ENCODE measurements around the gene TPK1. TPM values are rescaled to one million over a fixed set of nuclear protein-coding genes. Genes with fewer than 3 reads are reported as not detected.

Gene TPK1
- polyA plus RNA-seq = 10 to 100 TPM in 1 of 3 donors, 1 to 10 TPM in 2; 1.4 to 10.5 (median 3.0) TPM

DNA sequence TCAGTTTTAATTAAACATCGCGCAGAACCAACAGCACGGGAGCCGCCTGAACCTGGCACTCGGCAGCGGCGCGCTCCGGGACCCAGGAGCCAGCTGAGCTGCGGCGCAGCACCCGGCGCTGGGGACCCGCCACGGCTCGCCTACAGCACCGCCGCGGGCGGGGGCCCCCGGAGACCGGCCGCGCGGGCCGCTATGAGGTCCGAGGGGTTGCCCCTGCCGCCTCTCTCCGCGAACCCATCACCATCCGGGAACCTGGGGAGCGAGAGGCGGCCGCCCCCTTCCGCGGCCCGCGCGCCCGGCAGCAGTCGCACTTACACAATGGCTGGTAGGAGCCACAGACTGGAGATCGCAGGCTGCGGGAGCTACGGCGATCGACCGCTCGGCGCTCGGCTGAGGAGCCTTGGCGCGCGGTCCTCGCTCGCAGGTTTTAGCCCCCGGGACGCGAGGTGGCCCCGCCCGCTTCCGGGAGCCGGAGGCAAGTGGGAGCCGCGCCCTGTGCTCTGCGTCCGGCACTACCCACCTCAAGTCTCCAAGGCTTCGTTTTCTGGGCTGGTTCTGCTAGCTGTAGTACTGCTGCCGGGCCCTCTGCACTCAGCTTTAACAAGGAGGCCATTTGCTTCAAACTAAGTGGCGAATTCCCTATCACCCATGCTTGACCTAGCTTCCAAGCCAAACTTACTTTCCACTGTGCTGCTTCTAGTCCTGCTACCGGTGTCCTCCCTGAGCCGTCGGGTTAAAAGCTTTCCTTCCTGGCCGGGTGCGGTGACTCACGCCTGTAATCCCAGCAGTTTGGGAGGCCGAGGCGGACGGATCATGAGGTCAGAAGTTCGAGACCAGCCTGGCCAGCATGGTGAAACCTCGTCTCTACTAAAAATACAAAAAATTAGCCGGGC lies at the start of gene TPK1:
Gene TPK1 (minus strand): TSS at position 402 of the 893 bp plus-strand sequence. CDS start 451 bp downstream, outside the sequence.
- WGBS, 3 donors = 5 to 8% (median 6%) methylated on average over 76 to 81 of the region's 81 CpGs
- peak within 1 kb of the TSS; percentile 74 for H3K27ac ChIP-seq (ENCODE audit: low read depth, low read length)

GRCh38 chr7:144885478-144885877 lies 49.6 kb upstream of the TPK1 start:
- no peak overlapping the region for H3K27ac ChIP-seq (ENCODE audit: low read depth, low read length)
- 47 to 82% (median 80%) methylated on average over 6 of the region's 6 CpGs for WGBS, 3 donors

- no peak overlapping the region for H3K27ac ChIP-seq (ENCODE audit: low read depth, low read length)
- 36 to 60% (median 48%) methylated on average over 2 of the region's 2 CpGs for WGBS, 3 donors
Observed at GRCh38 chr7:144884896-144885295, 49.0 kb upstream of the TPK1 start.

GRCh38 chr7:144873316-144873845 lies 37.5 kb upstream of the TPK1 start:
- no peak overlapping the region for H3K27ac ChIP-seq (ENCODE audit: low read depth, low read length)
- WGBS, 3 donors = 77 to 83% (median 77%) methylated on average over 13 of the region's 13 CpGs

DNA sequence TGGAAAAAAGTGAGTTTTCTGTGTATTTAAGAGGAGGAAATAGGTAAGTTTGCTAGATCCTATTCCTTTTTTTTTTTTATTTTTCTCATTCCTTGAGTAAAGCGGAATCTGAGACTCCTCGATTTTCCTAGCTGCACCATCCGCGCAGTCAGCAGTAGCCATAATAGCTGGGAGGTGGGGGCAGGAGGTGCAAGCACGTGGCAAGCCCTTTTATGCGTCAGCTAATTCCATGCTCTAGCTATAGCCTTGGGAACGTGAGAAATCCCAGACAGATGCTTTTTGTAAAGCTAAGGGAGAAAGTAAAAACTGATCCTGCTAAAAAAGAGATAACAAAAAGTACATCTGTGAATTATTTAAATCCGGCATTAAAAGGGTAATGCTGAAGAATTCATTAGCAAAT lies 33.2 kb upstream of the TPK1 start:
- 62 to 72% (median 68%) methylated on average over 8 of the region's 8 CpGs for WGBS, 3 donors
- H3K27ac ChIP-seq (ENCODE audit: low read depth, low read length) = no peak overlapping the region

DNA sequence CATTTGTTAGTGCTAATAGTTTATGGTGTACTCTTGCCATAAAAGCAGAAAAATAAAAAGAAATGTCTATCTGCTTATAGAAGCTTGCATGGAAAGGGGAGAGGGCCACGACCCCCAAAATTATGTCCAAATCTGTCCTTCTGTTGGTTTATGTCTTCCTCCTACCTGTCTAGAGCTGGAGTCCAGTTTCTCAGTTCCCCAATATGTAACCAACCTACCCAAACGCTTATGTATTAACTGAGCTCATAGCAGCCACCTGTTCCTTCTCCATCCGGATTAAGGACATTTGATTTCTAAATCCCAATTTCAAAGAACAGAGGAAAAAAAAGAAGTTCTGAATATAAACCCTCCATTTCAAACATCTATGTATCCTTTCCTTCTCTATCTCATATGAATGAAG lies 30.3 kb upstream of the TPK1 start:
- no peak overlapping the region for H3K27ac ChIP-seq (ENCODE audit: low read depth, low read length)
- 64 to 85% (median 81%) methylated on average over 3 of the region's 3 CpGs for WGBS, 3 donors

GRCh38 chr7:144863320-144863647 lies 27.4 kb upstream of the TPK1 start:
- no peak overlapping the region for H3K27ac ChIP-seq (ENCODE audit: low read depth, low read length)
- WGBS, 3 donors = 81 to 95% (median 89%) methylated on average over 5 of the region's 5 CpGs

DNA sequence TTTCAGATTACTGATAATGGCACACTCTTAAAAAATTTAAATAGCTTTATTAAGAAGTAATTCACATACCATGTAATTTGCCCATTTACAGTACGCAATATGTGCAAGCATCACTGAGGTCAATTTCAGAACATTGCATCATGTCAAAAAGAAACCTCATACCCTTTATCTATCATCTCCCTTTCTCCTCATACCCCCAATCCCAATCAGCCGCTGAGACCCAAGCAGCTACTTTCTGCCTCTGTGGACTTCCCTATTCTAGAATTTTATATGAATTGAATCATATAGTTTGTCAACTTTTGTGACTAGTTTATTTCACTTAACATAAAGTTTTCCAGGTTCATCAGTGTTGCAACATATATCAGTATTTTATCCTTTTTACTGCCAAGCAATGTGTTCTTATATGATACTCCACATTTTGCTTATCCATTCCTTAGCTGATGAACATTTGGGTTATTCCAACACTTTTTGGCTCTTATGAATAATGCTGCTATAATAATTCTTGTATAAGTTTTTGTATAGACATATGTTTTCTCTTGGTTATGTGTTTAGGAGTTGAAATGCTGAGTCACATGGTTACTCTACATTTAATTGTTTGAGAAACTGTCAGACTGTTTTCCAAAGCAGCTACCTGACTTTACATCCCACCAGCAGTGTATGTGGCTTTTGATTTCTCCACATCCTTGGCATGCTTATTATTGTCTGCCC lies 26.9 kb upstream of the TPK1 start:
- WGBS, 3 donors = 85 to 98% (median 91%) methylated on average over 2 of the region's 2 CpGs
- H3K27ac ChIP-seq (ENCODE audit: low read depth, low read length) = no peak overlapping the region

DNA sequence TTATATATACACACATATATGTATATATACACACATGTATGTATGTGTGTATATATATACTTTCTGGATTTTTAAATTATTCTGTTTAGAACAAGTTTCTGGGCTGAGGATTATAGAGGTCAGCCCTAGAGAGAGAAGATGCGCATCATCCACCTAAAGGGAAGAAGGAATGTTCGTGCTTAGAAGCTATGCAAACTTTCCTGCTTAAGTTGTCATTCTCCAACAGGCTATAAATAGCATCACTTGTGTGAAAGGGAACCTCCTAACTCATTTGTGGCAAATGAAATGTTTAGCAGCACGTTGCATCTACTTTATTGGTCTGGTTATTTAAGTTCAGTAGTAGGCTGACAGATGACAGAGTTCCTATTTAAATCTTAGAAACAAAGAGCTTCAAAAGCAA lies 23.9 kb upstream of the TPK1 start:
- WGBS, 3 donors = 49 to 67% (median 55%) methylated on average over 3 of the region's 3 CpGs
- no peak overlapping the region for H3K27ac ChIP-seq (ENCODE audit: low read depth, low read length)

- WGBS, 3 donors = 38 to 64% (median 54%) methylated on average over 1 of the region's 1 CpG
- H3K27ac ChIP-seq (ENCODE audit: low read depth, low read length) = no peak overlapping the region
Observed at GRCh38 chr7:144857463-144857862, 21.6 kb upstream of the TPK1 start.

GRCh38 chr7:144854839-144855424 lies 19.1 kb upstream of the TPK1 start:
- WGBS, 3 donors = 46 to 58% (median 54%) methylated on average over 3 of the region's 3 CpGs

GRCh38 chr7:144853542-144853941 lies 17.7 kb upstream of the TPK1 start:
- 80 to 89% (median 88%) methylated on average over 8 of the region's 8 CpGs for WGBS, 3 donors
- no peak overlapping the region for H3K27ac ChIP-seq (ENCODE audit: low read depth, low read length)

More at GRCh38 chr7:144854839-144855424, 19.1 kb upstream of the TPK1 start:
- H3K27ac ChIP-seq (ENCODE audit: low read depth, low read length) = no peak overlapping the region

DNA sequence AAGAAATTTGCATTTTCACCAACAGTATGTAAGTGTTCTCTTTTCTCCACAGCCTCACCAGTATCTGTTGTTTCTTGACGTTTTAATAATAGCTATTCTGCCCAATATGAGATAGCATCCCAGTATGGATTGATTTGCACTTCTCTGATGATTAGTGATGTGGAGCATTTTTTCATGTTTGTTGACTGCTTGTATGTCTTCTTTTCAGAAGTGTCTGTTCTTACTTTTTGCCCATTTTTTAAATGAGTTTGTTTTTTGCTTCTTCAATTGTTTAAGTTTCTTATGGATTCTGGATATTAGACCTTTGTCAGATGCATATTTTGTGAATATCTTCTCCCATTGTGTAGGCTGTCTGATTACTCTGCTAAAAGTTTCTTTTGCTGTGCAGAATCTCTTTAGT lies 12.2 kb upstream of the TPK1 start:
- no peak overlapping the region for H3K27ac ChIP-seq (ENCODE audit: low read depth, low read length)
- WGBS, 3 donors = 62 to 86% (median 85%) methylated on average over 1 of the region's 1 CpG

GRCh38 chr7:144842377-144842851 lies 6.6 kb upstream of the TPK1 start:
- 19 to 51% (median 34%) methylated on average over 6 of the region's 6 CpGs for WGBS, 3 donors

GRCh38 chr7:144836545-144836842 lies 641 bp upstream of the TPK1 start:
- 95 to 97% (median 95%) methylated on average over 12 of the region's 12 CpGs for WGBS, 3 donors

More at GRCh38 chr7:144842377-144842851, 6.6 kb upstream of the TPK1 start:
- H3K27ac ChIP-seq (ENCODE audit: low read depth, low read length) = no peak overlapping the region

DNA sequence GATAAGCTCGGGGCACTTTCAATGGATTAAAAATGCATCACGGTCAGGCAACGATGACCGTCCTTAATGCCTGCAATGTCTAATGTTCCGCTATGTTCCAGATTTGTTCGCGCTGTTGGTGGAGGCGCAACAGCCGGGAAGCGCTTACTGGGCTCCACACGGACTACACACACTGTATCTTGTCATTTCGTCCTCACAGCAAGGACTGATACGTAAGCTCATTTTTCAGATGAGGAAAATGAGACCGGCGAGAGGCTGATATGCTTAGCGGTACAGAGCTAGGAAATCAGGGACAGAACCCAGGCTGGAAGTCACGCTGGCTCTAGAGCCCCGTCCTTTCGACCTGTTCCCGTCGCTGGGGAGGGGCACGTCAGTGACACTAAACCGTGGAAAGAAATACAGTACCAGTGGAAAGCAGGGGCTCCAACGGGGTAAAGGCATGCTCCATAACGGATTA lies 670 bp downstream of the TPK1 start:
- peak overlapping the region; percentile 71 for H3K27ac ChIP-seq (ENCODE audit: low read depth, low read length)
- 0% methylated on average over 25 of the region's 25 CpGs for WGBS, 3 donors

More at GRCh38 chr7:144836545-144836842, 641 bp upstream of the TPK1 start:
- H3K27ac ChIP-seq (ENCODE audit: low read depth, low read length) = peak overlapping the region; percentile 74

GRCh38 chr7:144834641-144835144 lies 1.2 kb downstream of the TPK1 start:
- WGBS, 3 donors = 20 to 26% (median 20%) methylated on average over 13 of the region's 13 CpGs
- H3K27ac ChIP-seq (ENCODE audit: low read depth, low read length) = no peak overlapping the region

DNA sequence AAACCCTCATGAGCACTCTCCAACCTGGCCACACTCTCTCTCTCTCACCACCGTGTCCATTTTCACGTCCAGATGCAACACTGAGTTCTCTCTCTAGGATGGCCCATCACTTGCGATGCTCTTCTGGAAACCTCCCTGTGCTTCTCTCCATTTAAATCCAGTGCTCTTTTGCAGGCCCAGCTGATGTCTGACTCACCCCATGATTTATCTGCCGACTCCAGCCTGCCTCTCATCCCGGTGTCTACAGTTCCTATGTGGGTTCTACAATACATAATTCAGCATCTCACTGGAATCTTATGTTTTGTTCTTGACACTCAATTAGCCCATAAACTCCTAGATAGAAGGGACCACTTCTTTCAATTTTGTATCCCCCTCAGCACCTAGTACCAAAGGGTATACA lies 5.0 kb downstream of the TPK1 start:
- 93 to 95% (median 94%) methylated on average over 5 of the region's 5 CpGs for WGBS, 3 donors
- no peak overlapping the region for H3K27ac ChIP-seq (ENCODE audit: low read depth, low read length)

All from adipose tissue (tissue), 3 donors.